ENCODE data around the gene CEBPG. TPM values are rescaled to one million over a fixed set of nuclear protein-coding genes. Genes with fewer than 3 reads are reported as not detected.

Gene CEBPG
- total and polyA plus RNA-seq, 9 of the 15 experiments (the other 6 are each of a cell fraction or from before 2014, with no cell fraction given) = 9.5 to 34.9 (median 30.9) TPM

DNA sequence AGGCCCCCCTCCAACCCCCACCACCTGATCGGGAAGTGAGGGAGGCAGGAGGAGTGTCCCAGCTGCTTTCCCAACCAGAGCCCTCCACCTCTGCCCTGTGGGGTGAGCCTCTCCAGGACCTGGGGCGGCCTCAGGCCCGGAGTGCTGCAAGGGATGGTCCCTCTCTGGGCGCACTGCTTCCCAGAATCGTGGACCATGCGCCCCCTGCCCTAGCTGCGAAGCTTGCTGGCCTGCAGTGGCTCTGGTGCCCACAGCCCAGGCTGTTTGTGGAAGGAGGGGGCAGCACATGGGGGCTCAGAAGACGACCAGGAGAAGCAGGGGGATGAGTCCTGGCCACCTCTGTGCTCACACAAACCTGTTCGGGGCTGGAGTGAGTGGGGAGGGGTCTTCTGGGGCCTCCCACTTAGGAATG, 33.6 kb downstream of the CEBPG start (continued):
- TF ChIP-seq, protein P1, sequence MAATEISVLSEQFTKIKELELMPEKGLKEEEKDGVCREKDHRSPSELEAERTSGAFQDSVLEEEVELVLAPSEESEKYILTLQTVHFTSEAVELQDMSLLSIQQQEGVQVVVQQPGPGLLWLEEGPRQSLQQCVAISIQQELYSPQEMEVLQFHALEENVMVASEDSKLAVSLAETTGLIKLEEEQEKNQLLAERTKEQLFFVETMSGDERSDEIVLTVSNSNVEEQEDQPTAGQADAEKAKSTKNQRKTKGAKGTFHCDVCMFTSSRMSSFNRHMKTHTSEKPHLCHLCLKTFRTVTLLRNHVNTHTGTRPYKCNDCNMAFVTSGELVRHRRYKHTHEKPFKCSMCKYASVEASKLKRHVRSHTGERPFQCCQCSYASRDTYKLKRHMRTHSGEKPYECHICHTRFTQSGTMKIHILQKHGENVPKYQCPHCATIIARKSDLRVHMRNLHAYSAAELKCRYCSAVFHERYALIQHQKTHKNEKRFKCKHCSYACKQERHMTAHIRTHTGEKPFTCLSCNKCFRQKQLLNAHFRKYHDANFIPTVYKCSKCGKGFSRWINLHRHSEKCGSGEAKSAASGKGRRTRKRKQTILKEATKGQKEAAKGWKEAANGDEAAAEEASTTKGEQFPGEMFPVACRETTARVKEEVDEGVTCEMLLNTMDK (IDR thresholded peaks at IDR 0.05; ENCODE audit: borderline replicate concordance, insufficient read depth, low read depth, low read length, poor library complexity, severe bottlenecking) = no peak
- TF ChIP-seq MCM5 (IDR thresholded peaks at IDR 0.05; ENCODE audit: low read depth) = no peak

DNA sequence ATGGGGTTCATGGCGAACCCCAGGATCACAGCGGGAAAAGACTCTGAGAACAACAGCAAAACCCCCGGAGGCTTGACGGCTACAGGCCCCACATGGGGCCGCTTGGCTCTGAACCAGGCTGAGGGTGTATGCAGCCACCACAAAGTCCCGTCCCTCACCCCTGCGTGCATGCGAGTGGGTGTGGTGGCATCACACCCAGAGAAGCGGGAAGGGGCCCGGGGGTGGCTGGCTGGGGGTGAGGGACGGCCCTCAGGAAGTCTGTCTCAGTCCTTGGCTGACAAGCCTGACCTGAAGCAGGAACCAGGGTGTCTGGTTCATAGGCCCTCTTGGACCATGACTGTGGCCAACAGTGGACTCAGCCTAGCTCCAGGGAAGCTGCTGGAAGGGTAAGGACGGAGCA, 34.2 kb downstream of the CEBPG start:
- Histone ChIP-seq H3K9me1 (ENCODE audit: control insufficient read depth, insufficient read depth, low read length) (no peaks in the 10 kb centered on the region), H4K20me1 (replicated peaks; ENCODE audit: control insufficient read depth, insufficient read depth, low read length) (peaks cover 13% of the 10 kb centered on the region), H3K9me3 (replicated peaks; ENCODE audit: control insufficient read depth, insufficient read depth, low read depth, low read length) (no peaks in the 10 kb centered on the region), H3K27me3 (ENCODE audit: control insufficient read depth in 2 of 2, insufficient read depth in 2 of 2, low read length in 2 of 2) (peaks cover 0 to 15% of the 10 kb centered on the region in 2 experiments; a peak in 1 of 5 replicates), H3K36me3 (ENCODE audit: control insufficient read depth, insufficient read depth, low read length) (no peaks in the 10 kb centered on the region), H3K79me2 (ENCODE audit: control insufficient read depth, insufficient read depth, low read length) (no peaks in the 10 kb centered on the region), H3K4me3 (no peak overlapping the region), H3K4me1 (replicated peaks in 1 of 2; ENCODE audit: control insufficient read depth in 2 of 2, insufficient read depth in 2 of 2, low read length in 2 of 2) (peaks cover 0 to 28% of the 10 kb centered on the region in 2 experiments; a peak in 2 of 5 replicates), H2AFZ (ENCODE audit: low read depth, low read length) (no peak overlapping the region), H3K4me2 (ENCODE audit: insufficient read depth, low read length) (no peak overlapping the region), H3K27ac (ENCODE audit: extremely low read depth, low read depth, low read length) (no peak overlapping the region), H3K9ac (ENCODE audit: insufficient read depth in 1 of 2, low read depth in 2 of 2, low read length in 2 of 2) (no peak overlapping the region; a peak in 1 of 4 replicates)
- TF ChIP-seq MCM3 (IDR thresholded peaks at IDR 0.05) (no peak), GABPB2 (CRISPR knock-in tag; conservative IDR thresholded peaks at IDR 0.05) (no peak), KLF10 (CRISPR knock-in tag; IDR thresholded peaks at IDR 0.05) (no peak), LARP7 (IDR thresholded peaks at IDR 0.05) (no peak), CHD2 (IDR thresholded peaks at IDR 0.05; ENCODE audit: low read depth, low read length) (no peak), SMARCA5 (IDR thresholded peaks at IDR 0.05) (no peak), GATAD2B (IDR thresholded peaks at IDR 0.05; ENCODE audit: borderline replicate concordance) (no peak), SIN3B (IDR thresholded peaks at IDR 0.05; ENCODE audit: low read depth) (no peak), HLTF (IDR thresholded peaks at IDR 0.05) (no peak)
- TF ChIP-seq, protein P2, sequence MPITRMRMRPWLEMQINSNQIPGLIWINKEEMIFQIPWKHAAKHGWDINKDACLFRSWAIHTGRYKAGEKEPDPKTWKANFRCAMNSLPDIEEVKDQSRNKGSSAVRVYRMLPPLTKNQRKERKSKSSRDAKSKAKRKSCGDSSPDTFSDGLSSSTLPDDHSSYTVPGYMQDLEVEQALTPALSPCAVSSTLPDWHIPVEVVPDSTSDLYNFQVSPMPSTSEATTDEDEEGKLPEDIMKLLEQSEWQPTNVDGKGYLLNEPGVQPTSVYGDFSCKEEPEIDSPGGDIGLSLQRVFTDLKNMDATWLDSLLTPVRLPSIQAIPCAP (CRISPR knock-in tag; IDR thresholded peaks at IDR 0.05; ENCODE audit: borderline replicate concordance) = no peak
- TF ChIP-seq, protein P3, sequence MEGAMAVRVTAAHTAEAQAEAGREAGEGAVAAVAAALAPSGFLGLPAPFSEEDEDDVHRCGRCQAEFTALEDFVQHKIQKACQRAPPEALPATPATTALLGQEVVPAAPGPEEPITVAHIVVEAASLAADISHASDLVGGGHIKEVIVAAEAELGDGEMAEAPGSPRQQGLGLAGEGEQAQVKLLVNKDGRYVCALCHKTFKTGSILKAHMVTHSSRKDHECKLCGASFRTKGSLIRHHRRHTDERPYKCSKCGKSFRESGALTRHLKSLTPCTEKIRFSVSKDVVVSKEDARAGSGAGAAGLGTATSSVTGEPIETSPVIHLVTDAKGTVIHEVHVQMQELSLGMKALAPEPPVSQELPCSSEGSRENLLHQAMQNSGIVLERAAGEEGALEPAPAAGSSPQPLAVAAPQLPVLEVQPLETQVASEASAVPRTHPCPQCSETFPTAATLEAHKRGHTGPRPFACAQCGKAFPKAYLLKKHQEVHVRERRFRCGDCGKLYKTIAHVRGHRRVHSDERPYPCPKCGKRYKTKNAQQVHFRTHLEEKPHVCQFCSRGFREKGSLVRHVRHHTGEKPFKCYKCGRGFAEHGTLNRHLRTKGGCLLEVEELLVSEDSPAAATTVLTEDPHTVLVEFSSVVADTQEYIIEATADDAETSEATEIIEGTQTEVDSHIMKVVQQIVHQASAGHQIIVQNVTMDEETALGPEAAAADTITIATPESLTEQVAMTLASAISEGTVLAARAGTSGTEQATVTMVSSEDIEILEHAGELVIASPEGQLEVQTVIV (CRISPR knock-in tag; IDR thresholded peaks at IDR 0.05; ENCODE audit: borderline replicate concordance) = no peak
- TF ChIP-seq, protein P4, sequence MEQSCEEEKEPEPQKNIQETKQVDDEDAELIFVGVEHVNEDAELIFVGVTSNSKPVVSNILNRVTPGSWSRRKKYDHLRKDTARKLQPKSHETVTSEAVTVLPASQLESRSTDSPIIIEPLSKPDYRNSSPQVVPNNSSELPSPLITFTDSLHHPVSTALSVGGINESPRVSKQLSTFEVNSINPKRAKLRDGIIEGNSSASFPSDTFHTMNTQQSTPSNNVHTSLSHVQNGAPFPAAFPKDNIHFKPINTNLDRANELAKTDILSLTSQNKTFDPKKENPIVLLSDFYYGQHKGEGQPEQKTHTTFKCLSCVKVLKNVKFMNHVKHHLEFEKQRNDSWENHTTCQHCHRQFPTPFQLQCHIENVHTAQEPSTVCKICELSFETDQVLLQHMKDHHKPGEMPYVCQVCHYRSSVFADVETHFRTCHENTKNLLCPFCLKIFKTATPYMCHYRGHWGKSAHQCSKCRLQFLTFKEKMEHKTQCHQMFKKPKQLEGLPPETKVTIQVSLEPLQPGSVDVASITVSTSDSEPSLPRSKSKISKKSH (CRISPR knock-in tag; IDR thresholded peaks at IDR 0.05) = no peak
- ATAC-seq (no peak), DNase-seq (ENCODE audit: extremely low read depth in 1 of 4, low spot score in 3 of 4) (no peak), FAIRE-seq (no peak)
- no TSS peak for BruUV-seq (replicated peaks)
- WGBS (ENCODE audit: insufficient coverage, low coverage, missing lambda C conversion rate) = 11% methylated on average over 10 of the region's 12 CpGs
- in situ Hi-C loops (cut with MboI) = loop anchor here (5.0 to 10.0 kb wide), 2 partner anchors 170 to 263 kb away; no protein-coding TSS in a partner anchor
- ChIA-PET CTCF (ENCODE audit: low intra/inter-chr PET ratio) (interaction anchor here (0.6 to 2.1 kb wide), 5 partner anchors 168 to 282 kb away, joined by 3 to 7 read pairs (median 5); no protein-coding TSS in a partner anchor), POLR2A (interaction anchor here (0.6 kb wide), 1 partner anchor 34 kb away, joined by 3 read pairs; the partner anchor contains the start of gene CEBPG)
- intact Hi-C loops (cut with micrococcal nuclease) = loop anchor here (5.0 kb wide), 1 partner anchor 265 kb away; no protein-coding TSS in a partner anchor

All from K562 (cell line).